AG09309 (cell line): Measurements from ENCODE around the gene KRTAP20-1.

ENCODE experiments used
- DNase-seq: peaks from one replicate; pipeline ENCODE4 v3.0.0-alpha.2; 2010; ENCODE audit warnings: low read depth
- H3K4me3 ChIP-seq: 2 replicates; pipeline ENCODE4 v1.5.1; 2011; ENCODE audit warnings: mild to moderate bottlenecking, low read depth, low read length, moderate library complexity; ENCODE audit not compliant: control insufficient read depth
- CTCF ChIP-seq: IDR thresholded peaks from 2 replicates; pipeline ENCODE4 v1.5.1; 2011; ENCODE audit warnings: mild to moderate bottlenecking, low read depth, low read length, inconsistent platforms; ENCODE audit not compliant: insufficient read depth, control insufficient read depth; ENCODE audit errors: missing control alignments

The KRTAP20-1 gene

GRCh38 chr21:30620080-30620479 lies 3.9 kb downstream of the KRTAP20-1 start:
- DNase-seq: no peak

GRCh38 chr21:30620522-30620921 lies 4.3 kb downstream of the KRTAP20-1 start, which contains the start of gene KRTAP20-4:
KRTAP20-4 (plus strand) TSS chr21:30620627.
- H3K4me3 ChIP-seq: no peak within 1 kb of the TSS
- no peak for TF ChIP-seq CTCF

More at GRCh38 chr21:30620080-30620479, 3.9 kb downstream of the KRTAP20-1 start:
- TF ChIP-seq CTCF: no peak
- no peak overlapping the region for H3K4me3 ChIP-seq

GRCh38 chr21:30623362-30623761 lies 7.1 kb downstream of the KRTAP20-1 start:
- DNase-seq: no peak
- no peak overlapping the region for H3K4me3 ChIP-seq
- TF ChIP-seq CTCF: no peak

More at GRCh38 chr21:30620522-30620921, 4.3 kb downstream of the KRTAP20-1 start, which contains the start of gene KRTAP20-4:
- no peak for DNase-seq

DNA sequence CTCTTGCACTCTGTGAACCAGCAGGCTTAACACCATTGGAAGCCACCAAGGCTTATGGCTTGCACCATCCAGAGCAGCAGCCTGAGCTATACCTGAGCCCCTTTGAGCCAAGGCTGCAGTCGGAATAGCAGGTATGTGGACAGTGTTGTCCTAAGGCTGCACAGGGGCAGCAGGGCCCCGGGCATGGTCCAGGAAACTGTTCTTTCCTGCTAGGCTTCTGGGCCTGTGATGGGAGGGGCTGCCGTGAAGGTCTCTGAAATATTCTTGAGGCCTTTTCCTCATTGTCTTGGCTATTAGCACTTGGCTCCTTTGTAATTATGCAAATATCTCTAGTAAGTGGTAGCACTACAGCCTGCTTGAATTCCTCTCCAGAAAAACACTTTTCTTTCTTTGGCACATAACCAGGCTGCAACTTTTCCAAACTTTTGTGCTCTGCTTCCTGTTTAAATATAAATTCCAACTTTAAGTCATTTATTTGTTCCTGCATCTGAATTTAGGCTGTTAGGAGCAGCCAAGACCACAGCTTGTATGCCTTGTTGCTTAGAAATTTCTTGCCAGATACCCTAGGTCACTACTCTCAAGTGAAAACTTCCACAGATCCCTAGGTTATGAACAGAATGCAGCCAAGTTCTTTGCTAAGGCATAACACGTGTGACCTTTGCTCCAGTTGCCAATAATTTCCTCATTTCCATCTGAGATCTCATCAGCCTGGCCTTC lies 9.4 kb downstream of the KRTAP20-1 start:
- TF ChIP-seq CTCF: no peak
- DNase-seq: no peak
- H3K4me3 ChIP-seq: no peak overlapping the region

GRCh38 chr21:30628109-30628508 lies 11.9 kb downstream of the KRTAP20-1 start:
- H3K4me3 ChIP-seq: no peak overlapping the region
- no peak for TF ChIP-seq CTCF
- DNase-seq: no peak

GRCh38 chr21:30629200-30629599 lies 13.0 kb downstream of the KRTAP20-1 start:
- no peak for TF ChIP-seq CTCF
- DNase-seq: no peak
- no peak overlapping the region for H3K4me3 ChIP-seq

- DNase-seq: no peak
- H3K4me3 ChIP-seq: no peak within 1 kb of the TSS
- no peak for TF ChIP-seq CTCF
These were observed 18.7 kb downstream of the KRTAP20-1 start, which contains the start of gene KRTAP20-2 for GRCh38 chr21:30634906-30635305. KRTAP20-2 (plus strand) TSS chr21:30635206; CDS start chr21:30635264, 58 bp downstream.
